Left cardiac atrium (tissue), 4 donors: Measurements from ENCODE around the gene ATXN2. TPM values are rescaled to one million over a fixed set of nuclear protein-coding genes. Genes with fewer than 3 reads are reported as not detected.

Experiments used
- ATAC-seq, 2 donors: fragments of 200-7000 bp; cut with Tn5 transposase; one replicate each; pipeline ENCODE4 v1.9.1; 2020; ENCODE audit warnings: mild to moderate bottlenecking in 2 of 2, moderate library complexity in 2 of 2
- DNase-seq: peaks from one replicate; pipeline ENCODE4 v3.0.0-alpha.2; 2020
- intact Hi-C, 2 donors: fragments of 100-400 bp; cut with DNase I; formaldehyde crosslinking; loops; one replicate each; pipeline versions ENCODE4 v1.14.1 to v1.15.1; 2022 to 2023
- total RNA-seq, 2 donors: library from RNA; stranded (reverse); fragmentation: NEBNext Ultra II Directional; extraction: Animal tissue kit (Norgen Biotek cat#: 25700); gene quantifications; one replicate each; pipeline ENCODE4 v1.2.1, GENCODE V29; 2021
- donor health status: DM: no; HTN: yes; CAD: no.
- donor health status: DM: no; HTN: yes; CAD: no; lungs with severe emphysema.
- donor health status: DM: yes; HTN: yes; CAD: no.
- donor health status: Dilated cardiomyopathy.

Gene ATXN2
- total RNA-seq, 2 donors from 2014 or later: 43.7 to 54.0 TPM

GRCh38 chr12:111430433-111431353, 168.4 kb downstream of the ATXN2 start:
- intact Hi-C loops: no loop called here
- no peak for ATAC-seq
- no peak for DNase-seq

GRCh38 chr12:111429828-111430432, 169.2 kb downstream of the ATXN2 start:
- intact Hi-C loops: loop anchor here in 1 of 2 donors (2.0 kb wide), 1 partner anchor 17 kb away; no protein-coding TSS in a partner anchor
- no peak for ATAC-seq
- no peak for DNase-seq

GRCh38 chr12:111428728-111429175, 170.4 kb downstream of the ATXN2 start:
- DNase-seq (peak; percentile 74), ATAC-seq (peak; percentile 17 to 56)
- intact Hi-C loops: loop anchor here in 1 of 2 donors (2.0 kb wide), 1 partner anchor 16 kb away; no protein-coding TSS in a partner anchor

GRCh38 chr12:111428081-111428727, 170.9 kb downstream of the ATXN2 start:
- intact Hi-C loops: loop anchor here in 1 of 2 donors (2.0 kb wide), 1 partner anchor 15 kb away; no protein-coding TSS in a partner anchor
- ATAC-seq (no peak), DNase-seq (no peak)

- intact Hi-C loops: loop anchor here in 1 of 2 donors (2.0 kb wide), 1 partner anchor 15 kb away; no protein-coding TSS in a partner anchor
- DNase-seq: no peak
- ATAC-seq: no peak
Observed at GRCh38 chr12:111427417-111428074, 171.6 kb downstream of the ATXN2 start.

GRCh38 chr12:111426344-111427185, 172.6 kb downstream of the ATXN2 start:
- ATAC-seq (no peak), DNase-seq (no peak)
- intact Hi-C loops: no loop called here

- DNase-seq: no peak
- ATAC-seq: peak; percentile 40 to 76
- intact Hi-C loops: no loop called here
Observed at GRCh38 chr12:111425655-111426054, 173.5 kb downstream of the ATXN2 start.

GRCh38 chr12:111424793-111425251, 174.3 kb downstream of the ATXN2 start:
- intact Hi-C loops: no loop called here

GRCh38 chr12:111424189-111424792, 174.8 kb downstream of the ATXN2 start:
- ATAC-seq (no peak), DNase-seq (no peak)
- intact Hi-C loops: no loop called here

More at GRCh38 chr12:111424793-111425251, 174.3 kb downstream of the ATXN2 start:
- peak; percentile 4 to 23 for ATAC-seq
- DNase-seq: no peak

- intact Hi-C loops: no loop called here
- ATAC-seq: no peak
- DNase-seq: no peak
Observed at GRCh38 chr12:111420494-111420893, 178.6 kb downstream of the ATXN2 start.

- DNase-seq (no peak), ATAC-seq (peak; percentile 50 to 56)
- intact Hi-C loops: no loop called here
Observed at GRCh38 chr12:111419784-111420183, 179.3 kb downstream of the ATXN2 start.

- intact Hi-C loops: no loop called here
- ATAC-seq (no peak), DNase-seq (no peak)
Observed at GRCh38 chr12:111418594-111418880, 180.6 kb downstream of the ATXN2 start.

GRCh38 chr12:111417784-111418593, 181.1 kb downstream of the ATXN2 start:
- ATAC-seq (no peak), DNase-seq (no peak)
- intact Hi-C loops: no loop called here

- intact Hi-C loops: no loop called here
- DNase-seq (no peak), ATAC-seq (no peak)
Observed at GRCh38 chr12:111417290-111417689, 181.8 kb downstream of the ATXN2 start.

GRCh38 chr12:111414711-111415252, 184.3 kb downstream of the ATXN2 start:
- no peak for DNase-seq
- intact Hi-C loops: no loop called here
- no peak for ATAC-seq

- intact Hi-C loops: loop anchor here in 1 of 2 donors (2.0 kb wide), 1 partner anchor 15 kb away; no protein-coding TSS in a partner anchor
- DNase-seq (peak; percentile 60), ATAC-seq (peak; percentile 54 to 60)
Observed at GRCh38 chr12:111413442-111414086, 185.6 kb downstream of the ATXN2 start.
